ENCODE results near the gene ATP4B.

The ATP4B gene

DNA sequence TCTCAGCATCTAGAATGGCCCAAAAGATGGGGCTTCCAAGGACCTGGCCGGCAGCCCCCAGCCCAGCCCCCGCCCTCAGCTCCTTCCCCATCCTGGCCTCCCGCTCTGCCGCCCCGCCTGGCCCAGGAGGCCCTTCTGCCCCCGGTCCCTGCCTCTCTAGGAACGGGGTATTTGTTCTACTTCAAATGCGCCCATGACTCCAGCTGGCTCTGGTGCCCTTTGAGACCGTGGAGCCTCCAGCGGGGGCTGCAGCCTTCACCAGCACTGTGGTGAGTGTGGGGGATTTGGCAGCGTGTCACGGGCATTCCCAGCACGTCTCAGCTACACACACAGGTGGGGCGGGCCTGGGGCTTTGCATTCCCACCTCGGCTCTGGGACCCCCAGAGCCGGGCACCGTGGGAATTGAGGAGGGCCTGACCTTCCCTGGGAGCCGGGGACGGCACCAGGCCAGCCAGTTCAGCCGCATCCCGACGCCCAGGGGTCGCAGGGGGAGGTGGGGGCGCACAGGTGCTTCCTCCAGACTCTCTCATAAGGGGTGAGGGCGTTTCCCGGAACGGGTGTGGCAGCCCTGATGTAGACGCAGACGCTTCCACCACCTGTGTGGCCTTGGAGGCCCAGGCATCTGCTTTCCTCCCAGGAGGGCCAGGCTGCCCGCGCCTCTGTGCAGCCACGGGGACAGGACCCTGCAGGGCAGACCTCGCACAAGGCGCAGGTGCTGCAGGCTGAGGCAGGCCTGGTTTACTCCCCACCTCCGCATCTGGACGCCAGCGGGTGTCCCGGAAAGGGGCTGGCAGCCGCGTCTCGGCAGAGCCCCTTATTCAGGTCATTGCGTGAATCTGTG, 947 bp downstream of the ATP4B start:
- DNase-seq (ENCODE audit: low spot score): no peak

DNA sequence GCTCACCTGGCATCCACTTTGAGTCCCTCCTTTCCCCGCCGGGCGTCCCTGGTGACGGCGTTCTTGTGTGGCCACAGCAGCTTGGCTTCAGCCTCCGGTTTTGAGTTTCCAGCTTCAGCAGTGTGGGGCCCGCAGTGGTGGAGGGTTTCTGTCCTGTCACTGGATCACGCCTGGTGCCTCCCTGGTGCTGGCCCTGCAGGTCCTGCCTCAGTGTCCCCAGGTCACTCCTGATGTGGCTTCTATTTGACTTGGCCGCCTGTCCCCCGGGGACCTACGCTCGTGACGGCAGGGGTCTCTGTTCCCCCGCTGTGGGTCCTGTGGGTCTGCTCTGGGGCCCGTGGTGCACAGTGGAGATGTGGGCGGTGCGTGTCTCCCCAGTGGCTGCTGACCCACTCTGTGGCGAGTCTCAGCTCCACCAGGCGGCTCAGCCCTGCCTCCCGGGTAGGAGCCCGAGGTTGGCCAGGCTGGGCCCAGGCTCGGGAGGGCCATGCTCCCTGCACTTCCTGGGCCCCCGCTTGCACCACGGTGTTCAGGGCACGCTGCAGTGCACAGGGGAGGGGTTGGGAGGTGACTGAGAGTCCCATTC, 1.9 kb downstream of the ATP4B start:
- DNase-seq (ENCODE audit: low spot score): no peak

DNA sequence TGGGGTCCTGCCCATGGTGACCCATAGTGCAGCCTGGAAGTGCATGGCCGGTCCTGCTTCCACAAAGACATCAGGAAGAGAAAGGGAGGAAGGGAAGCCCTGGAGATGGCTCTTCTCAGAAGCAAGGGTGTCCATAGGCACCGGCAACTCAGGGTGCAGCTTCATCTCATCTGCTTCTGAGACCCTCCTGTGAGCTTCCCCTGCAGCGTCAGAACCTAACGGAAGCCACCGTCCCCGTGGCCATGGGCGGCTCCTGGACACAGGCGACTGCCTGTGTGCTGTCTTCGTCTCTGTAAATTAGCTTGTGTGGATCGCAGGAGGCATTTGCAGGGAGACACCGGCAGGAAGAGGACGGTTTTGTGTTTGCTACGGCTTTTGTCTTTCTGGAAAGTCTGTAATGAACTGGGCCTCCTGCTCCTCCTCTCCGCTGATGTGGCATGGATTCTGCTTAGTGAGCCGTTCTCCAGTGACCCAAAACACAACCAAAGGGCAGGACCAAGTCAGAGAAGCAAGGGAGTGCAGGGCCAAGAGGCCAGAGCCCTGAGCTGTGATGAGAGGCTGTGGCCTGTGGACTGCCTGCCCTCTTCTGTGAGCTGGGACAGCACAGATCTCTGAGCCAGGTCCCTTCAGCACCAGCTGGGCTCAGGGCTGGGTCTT, 2.5 kb downstream of the ATP4B start:
- DNase-seq (ENCODE audit: low spot score): no peak

DNA sequence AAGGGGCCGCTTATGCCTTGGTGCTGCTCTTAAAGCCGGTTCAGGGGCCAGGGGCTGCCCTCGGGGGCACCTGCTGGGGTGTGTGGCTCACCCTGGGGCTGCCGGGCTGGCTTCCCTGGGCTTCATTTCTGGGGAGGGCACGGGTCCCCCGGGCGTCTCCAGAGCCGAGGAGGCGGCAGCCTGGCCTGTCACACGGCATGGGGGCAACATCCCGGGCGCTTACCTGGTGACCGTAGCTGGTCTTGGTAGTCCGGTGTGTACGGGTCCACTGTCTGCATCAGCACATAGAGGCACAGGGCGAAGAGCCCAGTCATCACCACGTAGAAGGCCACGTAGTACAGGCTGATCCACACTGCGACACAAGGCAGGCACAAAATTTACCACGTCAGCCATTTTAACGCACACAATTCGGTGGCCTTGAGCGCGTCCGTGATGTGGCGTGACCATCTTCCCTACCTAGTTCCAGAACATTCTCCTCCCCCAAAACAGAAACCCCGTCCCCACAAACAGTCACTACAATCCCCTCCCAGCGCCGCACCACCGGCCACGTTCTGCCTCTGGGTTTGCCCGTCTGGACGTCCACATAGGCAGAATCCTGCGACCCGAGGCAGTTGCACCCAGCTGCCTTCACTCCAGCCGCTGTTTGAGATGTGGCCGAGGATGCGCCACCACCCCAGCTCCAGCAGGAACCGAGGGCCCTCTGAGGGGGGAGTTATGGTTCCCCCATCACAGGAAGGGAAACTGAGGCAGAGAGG, 3.2 kb downstream of the ATP4B start:
- no peak for DNase-seq (ENCODE audit: low spot score)

DNA sequence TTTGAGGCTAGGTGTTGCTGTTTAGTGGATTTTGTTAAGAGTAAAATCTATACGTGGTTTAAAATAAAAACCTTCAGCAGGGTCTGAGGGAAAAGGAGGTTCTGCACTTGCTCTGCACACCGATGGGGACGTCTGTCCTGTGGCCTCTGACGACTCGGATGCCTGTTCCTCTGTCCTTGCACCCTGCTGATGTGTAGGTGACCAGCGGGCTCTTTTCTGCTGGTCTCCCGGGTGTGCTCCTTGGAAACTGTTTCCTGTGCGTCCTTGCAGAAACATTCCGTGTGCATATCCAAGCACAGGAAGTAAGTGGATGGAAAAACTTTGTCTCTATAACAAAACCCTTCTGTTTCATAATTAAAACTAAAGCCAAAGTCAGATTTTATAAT, 3.8 kb downstream of the ATP4B start:
- no peak for DNase-seq (ENCODE audit: low spot score)

DNA sequence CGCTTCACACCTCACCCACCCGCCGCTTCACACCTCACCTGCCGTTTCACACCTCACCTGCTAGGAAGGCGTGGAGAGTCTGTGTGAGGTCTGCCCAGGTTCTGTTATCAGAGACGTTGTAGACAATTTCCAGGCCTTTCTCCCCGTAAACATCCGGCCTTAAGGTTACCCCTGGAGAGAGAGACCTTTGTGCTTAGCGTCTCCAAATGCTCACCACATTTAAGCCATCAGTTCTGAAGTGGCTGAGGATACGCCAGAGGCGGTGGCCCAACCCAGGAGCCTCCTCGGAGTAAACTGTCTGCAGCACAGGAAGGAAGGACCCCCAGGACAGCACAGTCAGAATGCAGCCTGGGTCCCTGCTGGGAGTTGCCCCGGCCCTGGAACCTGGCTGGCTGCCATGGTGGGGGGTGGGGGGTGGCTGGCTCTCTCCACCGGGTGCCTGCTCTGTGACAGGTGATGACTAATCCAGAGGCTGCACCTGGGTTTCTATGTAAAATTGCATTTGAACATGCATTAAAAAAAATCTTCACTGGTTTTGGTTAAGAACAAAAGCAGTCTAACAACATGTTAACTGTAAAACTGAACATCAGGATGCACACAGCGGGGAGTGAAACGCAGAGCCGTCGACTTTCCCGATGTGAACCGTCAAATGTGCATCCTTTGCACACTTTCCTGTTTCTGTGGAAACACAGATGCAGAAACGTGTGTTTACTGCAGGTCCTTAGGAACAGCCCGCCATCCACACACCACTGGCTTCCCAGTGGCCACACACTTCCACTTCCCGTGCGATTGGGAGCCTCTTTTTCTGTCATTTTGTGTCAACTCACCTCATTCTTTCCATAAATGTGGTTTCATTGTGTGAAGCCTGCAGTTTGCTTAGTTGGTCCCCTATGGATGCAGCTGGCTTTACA, 4.5 kb downstream of the ATP4B start:
- no peak for DNase-seq (ENCODE audit: low spot score)

DNA sequence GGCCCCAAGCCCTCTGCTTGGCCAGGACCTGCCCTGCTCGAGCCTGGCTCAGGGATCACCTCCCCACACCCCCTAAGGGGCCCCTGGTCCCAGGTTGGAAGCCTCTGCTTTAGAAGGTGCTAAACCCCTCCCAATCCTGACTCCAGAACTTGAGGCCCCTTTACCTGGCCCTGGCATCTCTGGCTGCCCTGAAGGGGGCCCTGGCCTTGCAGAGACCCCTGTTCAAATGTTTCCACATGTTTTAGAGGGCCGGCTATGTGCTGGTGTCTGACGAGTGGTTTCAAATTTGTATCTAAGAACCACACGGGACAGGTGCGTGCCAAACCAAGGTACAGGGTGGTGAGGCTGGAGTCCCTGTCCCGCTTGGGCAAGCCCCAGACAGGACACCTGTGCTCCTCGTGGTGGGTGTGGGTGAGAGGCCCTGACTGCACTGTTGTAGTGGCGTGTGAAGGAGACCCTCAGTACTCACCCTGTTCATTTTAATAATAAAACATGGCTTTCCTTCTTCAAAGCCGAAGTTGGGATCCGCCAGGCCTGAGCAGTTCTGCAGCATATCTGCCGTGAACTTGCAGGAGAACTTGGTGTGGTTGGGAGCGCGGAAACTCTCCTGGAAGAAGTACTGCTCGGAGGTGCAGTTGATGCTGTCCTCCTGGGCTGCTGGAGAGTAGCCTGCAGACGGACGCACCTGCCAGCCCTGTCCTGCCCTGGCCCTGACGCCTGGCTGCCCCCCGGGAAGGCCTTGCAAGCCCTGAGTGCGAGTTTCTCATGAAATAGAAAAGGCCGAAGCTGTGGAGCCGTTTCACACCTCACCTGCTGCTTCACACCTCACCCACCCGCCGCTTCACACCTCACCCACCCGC, 5.4 kb downstream of the ATP4B start:
- DNase-seq (ENCODE audit: low spot score): no peak

DNA sequence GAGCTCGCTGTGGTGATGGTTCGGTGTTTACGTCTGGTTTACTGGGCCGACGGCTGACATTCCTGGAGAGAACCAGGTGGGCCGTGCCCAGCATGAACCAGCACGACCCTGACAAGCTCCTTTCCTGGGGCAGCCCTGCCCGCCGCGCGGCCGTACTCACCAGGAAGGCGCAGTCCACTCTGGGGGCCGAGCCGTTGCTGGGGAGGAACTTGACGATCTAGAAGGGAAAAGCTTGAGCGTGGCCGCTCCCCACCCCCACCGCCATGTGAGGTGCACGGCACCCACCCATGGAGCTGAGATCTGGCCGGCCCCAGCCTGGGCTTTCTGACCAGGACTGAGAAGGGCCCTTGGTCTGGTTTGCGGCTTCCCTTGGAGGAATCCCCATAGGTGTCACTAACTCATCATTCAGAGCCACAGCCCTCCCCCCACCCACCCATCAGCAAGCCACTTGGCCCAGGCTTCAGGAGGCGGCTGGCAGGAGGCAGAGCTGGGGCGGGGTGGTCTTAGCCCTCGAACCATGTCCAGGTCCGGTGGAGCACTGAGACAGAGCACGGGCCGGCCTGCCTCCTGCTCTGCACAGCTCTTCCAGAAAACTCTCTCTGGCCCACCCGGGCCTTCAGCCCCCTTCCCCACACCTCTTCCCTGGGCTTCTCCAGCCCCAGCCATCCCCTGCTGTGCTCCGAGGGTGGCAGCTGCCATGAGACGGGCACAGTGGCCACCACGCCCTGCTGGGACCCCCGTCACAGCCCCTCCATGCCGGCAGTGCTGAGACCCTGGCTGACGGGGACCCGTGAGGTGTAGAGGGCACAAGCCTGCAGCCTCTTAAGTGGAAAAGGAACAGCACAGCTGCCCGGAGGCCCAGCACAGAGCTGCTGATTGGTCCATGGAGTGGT, 6.2 kb downstream of the ATP4B start:
- DNase-seq (ENCODE audit: low spot score): no peak

DNA sequence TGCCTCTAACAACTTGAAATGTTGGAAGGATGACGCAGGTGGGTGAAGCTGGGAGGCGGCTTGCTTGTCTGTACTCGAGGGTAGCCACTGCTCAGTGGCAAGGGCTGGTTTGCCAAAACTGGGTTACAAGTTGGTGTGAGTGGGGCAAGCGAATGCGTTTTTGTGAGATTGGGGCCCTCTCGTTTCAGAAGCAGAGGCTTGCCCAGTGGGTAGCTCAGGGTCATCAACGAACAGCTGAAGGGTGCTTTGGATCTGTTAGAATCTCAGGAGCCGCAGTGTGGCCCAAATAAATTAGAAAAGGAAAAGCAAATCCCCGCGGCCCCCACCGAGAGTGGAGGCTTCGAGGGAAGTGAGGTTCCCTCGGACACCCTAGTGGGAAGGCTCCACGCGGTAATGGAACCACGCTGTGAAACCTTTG, 7.3 kb downstream of the ATP4B start:
- no peak for DNase-seq (ENCODE audit: low spot score)

DNA sequence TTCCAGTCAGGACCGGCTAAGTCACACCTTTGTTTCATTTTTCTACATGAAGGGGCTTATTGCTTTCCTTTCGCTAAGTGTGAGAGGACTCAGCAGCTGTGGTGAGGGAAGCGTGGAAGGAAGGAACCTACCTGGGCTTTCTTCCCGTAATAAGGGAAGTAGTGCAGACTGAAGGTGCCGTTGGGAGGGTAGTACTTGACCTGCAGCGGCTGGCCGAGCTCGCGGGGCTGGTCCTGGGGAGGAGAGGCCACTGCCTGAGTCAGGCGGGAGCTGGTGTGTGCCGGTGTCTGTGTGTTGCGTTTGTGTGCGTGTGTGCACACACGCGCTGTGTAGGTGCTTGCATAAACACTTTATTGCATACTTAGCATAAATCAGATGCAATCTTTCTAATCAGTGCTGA, 7.7 kb downstream of the ATP4B start:
- no peak for DNase-seq (ENCODE audit: low spot score)

DNA sequence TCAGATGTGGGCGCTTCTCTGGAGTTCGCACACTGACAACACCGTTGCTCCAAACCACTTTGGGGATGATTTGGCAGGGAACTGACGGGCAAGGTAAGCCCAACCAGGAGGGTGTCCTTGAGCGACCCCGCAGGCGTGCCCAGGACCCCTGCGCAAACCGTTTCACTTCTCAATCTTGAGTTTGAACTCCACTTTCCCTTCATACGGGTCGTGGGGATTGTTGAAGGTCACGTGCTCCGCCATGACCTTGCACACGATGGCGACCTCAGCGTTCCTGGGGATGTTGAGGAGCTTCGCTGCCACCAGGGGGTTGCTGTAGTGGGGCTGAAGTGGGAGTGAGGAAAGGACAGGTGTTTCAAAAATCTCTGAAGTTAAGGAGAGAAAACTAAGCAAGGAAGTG, 8.8 kb downstream of the ATP4B start:
- no peak for DNase-seq (ENCODE audit: low spot score)

DNA sequence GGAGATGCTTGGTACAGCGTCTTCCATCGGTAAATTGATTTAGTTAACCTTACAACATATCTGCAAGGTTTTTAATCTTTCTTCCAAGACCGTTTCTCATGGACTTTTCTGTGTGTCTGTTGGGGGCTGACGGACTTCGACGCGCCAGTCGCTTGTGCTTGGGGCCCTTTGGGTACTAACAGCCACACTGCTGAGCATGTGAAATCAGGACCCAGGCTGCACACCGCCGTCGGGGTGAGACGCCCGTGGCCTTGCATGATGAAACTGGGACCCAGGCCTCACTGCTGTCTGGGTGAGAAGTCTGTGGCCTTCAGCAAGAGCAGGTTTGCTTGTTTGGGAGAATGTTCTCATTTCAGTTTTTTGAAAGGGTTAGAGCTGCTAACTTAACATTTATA, 9.8 kb downstream of the ATP4B start:
- DNase-seq (ENCODE audit: low spot score): no peak

DNA sequence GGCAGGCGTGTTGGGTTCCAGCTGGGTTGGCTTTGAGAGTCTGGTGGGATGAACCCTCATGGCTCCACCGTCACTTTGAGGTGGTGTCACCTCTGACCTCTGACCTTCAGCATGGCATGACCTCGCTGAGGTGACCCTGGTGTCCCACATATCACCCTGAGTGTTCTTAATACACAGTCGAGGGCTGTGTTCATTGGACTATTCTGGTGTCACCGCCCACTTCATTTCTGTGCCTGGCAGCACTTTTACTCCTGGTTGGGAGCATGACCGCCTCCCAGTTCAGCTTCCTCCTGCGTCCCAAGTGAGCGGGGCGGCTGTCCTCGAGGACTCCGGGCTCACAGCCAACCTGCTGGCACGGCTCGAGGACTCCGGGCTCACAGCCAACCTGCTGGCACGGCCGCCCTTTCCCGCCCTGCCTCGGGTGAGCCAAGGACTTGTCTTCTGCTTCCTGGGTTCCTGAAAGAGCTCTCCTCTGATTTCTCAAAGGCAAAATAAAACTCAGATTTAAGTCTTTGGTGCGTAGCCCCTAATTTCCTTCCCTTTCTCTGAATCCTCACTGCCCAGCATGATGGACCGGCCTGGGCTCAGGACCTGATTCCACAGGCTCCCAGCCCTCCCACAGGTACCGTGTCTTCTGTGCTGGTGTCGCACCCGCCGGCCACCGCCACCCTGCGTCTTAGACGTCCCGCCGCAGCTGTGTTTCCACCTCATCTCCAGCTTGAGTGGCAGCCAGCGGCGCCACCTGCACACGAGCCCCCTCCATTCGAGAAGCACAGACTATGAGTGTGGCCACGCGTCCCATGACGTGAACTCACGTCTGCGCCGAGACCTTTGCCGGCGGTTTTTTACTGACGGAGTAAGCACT, 10.4 kb downstream of the ATP4B start:
- DNase-seq (ENCODE audit: low spot score): no peak

DNA sequence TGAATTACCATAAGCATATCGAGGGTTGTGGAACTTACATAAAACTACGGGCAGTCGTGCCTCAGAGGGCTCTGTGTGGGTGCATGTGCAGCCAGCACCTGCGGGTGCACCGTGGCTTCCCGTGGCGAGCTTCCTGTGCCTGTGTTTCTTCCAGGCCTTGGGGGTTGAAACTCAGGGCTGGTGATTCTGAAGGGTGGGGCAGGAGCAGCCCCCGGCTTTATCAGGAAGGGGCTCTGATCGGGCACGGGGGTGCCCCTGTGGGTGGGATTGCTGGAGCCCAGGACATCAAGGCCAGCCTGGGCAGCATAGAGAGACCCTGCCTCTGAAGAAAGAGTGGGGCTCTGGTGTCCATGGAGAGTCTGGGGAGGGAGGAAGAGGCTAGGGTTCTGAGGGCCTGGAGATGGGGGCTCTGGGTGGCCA, 11.1 kb downstream of the ATP4B start:
- no peak for DNase-seq (ENCODE audit: low spot score)

DNA sequence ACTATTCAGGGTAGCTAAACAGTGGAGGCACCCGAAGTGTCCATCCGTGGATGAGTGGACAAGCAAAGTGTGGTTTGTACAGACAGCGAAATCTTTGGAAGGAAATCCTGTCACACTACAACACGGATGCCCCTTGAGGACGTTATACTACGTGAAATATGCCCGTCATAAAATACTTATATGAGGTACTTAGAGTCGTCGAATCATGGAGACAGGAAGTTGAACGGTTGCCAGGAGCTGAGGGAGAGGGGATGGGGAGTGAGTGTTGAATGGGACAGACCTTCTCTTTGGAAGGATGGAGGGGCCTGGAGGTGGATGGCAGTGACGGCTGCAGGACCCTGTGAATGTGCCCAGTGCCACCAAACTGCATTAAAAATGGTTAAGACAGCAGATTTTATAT, 11.6 kb downstream of the ATP4B start:
- DNase-seq (ENCODE audit: low spot score): no peak

DNA sequence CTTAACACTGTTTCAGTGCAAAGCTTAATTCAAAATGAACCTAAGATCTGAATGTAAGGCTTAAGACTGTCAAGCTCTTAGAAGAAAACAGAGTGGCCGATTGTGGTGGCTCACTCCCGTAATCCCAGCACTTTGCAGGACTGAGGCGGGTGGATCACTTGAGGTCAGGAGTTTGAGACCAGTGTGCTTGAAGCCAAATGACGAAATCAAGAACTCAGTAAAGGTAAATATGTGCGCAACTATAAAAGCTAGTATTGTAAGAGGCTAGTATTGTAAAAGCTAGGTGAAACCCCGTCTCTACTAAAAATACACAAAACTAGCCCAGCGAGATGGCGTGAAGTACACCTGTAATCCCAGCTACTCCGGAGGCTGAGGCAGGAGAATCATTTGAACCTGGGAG, 12.7 kb downstream of the ATP4B start:
- DNase-seq (ENCODE audit: low spot score): no peak

DNA sequence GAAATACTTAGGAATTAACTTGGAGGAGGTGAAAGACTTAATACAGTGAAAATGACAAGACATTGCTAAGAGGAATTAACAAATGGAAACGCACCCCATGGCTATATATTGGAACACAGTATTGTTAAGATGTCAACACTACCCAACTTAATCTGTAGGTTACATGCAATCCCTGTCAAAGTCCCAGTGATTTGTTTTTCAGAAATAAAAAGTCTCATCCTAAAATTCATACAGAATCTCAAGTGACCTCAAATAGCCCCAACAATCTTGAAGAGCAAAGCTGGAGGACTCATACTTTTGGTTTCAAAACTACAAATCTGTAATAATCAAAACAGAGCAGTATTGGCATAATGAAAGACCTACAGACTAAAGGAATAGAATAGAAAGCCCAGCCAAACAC, 13.2 kb downstream of the ATP4B start:
- no peak for DNase-seq (ENCODE audit: low spot score)

DNA sequence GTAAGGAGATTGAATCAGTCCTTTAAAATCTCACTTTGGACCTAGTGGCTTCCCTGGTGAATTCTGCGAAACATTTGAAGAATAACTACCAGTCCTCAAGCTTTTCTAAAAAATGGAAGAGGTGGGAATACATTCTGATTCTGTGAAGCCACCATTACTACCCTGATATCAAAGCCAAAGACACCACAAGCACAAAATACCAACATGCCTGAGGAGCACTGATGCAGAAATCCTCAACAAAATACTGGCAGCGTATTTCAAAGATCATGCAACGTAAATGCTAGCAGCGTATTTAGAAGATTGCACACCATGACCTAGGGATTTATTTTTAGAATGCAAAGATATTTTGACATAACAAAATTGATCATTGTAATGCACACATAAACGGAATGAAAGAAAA, 14.4 kb downstream of the ATP4B start:
- DNase-seq (ENCODE audit: low spot score): no peak
